ENCODE results near the gene DPH7.

DNA sequence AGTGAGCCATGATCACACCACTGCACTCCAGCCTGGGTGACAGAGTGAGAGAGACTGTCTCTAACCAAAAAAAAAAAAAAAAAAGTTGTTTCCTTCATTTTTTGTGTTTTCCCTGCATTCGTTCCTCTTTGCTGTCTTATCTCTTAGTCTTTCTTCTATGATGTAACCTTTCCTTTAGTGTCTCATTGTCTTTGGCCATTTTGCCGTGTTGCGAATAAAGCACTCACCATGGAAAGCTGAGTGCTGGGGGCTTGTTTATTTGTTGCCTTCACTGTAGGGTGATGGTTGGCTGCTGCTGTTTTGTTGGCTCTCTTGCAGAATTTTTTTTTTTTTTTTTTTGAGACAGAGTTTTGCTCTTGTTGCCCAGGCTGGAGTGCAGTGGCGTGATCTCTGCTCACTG, 47.7 kb upstream of the DPH7 start:
- TF ChIP-seq, protein P1, sequence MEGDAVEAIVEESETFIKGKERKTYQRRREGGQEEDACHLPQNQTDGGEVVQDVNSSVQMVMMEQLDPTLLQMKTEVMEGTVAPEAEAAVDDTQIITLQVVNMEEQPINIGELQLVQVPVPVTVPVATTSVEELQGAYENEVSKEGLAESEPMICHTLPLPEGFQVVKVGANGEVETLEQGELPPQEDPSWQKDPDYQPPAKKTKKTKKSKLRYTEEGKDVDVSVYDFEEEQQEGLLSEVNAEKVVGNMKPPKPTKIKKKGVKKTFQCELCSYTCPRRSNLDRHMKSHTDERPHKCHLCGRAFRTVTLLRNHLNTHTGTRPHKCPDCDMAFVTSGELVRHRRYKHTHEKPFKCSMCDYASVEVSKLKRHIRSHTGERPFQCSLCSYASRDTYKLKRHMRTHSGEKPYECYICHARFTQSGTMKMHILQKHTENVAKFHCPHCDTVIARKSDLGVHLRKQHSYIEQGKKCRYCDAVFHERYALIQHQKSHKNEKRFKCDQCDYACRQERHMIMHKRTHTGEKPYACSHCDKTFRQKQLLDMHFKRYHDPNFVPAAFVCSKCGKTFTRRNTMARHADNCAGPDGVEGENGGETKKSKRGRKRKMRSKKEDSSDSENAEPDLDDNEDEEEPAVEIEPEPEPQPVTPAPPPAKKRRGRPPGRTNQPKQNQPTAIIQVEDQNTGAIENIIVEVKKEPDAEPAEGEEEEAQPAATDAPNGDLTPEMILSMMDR (IDR thresholded peaks at IDR 0.05 in 8 of 11, conservative IDR thresholded peaks at IDR 0.05 in 3 of 11), result no peak
- TF ChIP-seq POLR2A (IDR thresholded peaks at IDR 0.05), result no peak
- TF ChIP-seq POLR2AphosphoS5 (IDR thresholded peaks at IDR 0.05), result no peak

All from spleen (tissue), 7 donors.